GM12872 (cell line): ENCODE data around the gene DND1.

ENCODE experiments used
- CTCF ChIP-seq: IDR thresholded peaks from 3 replicates; pipeline ENCODE4 v1.5.1; 2011; ENCODE audit warnings: low read depth, mild to moderate bottlenecking, low read length, moderate library complexity; ENCODE audit not compliant: insufficient read depth

The DND1 gene

GRCh38 chr5:140673187-140673976 is at the start of gene DND1:
Gene DND1, minus strand, starts transcription at chr5:140673576. Its CDS starts 34 bp downstream, at chr5:140673542.
- no peak for TF ChIP-seq CTCF

GRCh38 chr5:140718266-140718592 is 44.9 kb upstream of the DND1 start:
- no peak for TF ChIP-seq CTCF

- no peak for TF ChIP-seq CTCF
These were observed 40.3 kb upstream of the DND1 start for GRCh38 chr5:140713562-140714094.

- no peak for TF ChIP-seq CTCF
These were observed 38.4 kb upstream of the DND1 start for GRCh38 chr5:140711794-140712193.

- no peak for TF ChIP-seq CTCF
These were observed 37.6 kb upstream of the DND1 start for GRCh38 chr5:140710899-140711552.

GRCh38 chr5:140707812-140708211 is 34.4 kb upstream of the DND1 start:
- no peak for TF ChIP-seq CTCF
